Measurements from ENCODE around the gene MYLK. TPM values are rescaled to one million over a fixed set of nuclear protein-coding genes. Genes with fewer than 3 reads are reported as not detected.

MYLK gene
- total and polyA plus RNA-seq, 9 of the 15 experiments (the other 6 are each of a cell fraction or from before 2014, with no cell fraction given): 0.11 to 0.53 (median 0.18) TPM; not detected in 2

- TF ChIP-seq ZNF407 (IDR thresholded peaks at IDR 0.05; ENCODE audit: low read depth): no peak
- TF ChIP-seq ZNF384 (IDR thresholded peaks at IDR 0.05; ENCODE audit: low read depth, low read length): no peak
- TF ChIP-seq KAT7 (CRISPR knock-in tag; IDR thresholded peaks at IDR 0.05; ENCODE audit: borderline replicate concordance): no peak
- no peak for TF ChIP-seq PHTF2 (CRISPR knock-in tag; IDR thresholded peaks at IDR 0.05)
- TF ChIP-seq PPARD (CRISPR knock-in tag; IDR thresholded peaks at IDR 0.05): no peak
- no peak for TF ChIP-seq CHD2 (IDR thresholded peaks at IDR 0.05; ENCODE audit: low read depth, low read length)
- TF ChIP-seq, protein P1, sequence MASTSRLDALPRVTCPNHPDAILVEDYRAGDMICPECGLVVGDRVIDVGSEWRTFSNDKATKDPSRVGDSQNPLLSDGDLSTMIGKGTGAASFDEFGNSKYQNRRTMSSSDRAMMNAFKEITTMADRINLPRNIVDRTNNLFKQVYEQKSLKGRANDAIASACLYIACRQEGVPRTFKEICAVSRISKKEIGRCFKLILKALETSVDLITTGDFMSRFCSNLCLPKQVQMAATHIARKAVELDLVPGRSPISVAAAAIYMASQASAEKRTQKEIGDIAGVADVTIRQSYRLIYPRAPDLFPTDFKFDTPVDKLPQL (IDR thresholded peaks at IDR 0.05; ENCODE audit: extremely low read depth, insufficient read length): no peak
- no peak for TF ChIP-seq TCF15 (CRISPR knock-in tag; IDR thresholded peaks at IDR 0.05)
These were observed 161.7 kb downstream of the MYLK start (continued) for GRCh38 chr3:123722456-123722855.

All from K562 (cell line).